HEK293 (cell line): Measurements from ENCODE around the gene KCNQ4.

ENCODE experiments used
- MZF1 ChIP-seq: fragments of 450-650 bp; formaldehyde crosslinking; IDR thresholded peaks from 2 replicates; pipeline ENCODE4 v1.5.1; 2017; ENCODE audit warnings: missing biosample characterization, missing genetic modification characterization, borderline replicate concordance
- ZBTB21 ChIP-seq: fragments of 450-650 bp; formaldehyde crosslinking; IDR thresholded peaks from 2 replicates; pipeline ENCODE4 v1.5.1; 2017; ENCODE audit warnings: missing biosample characterization, missing genetic modification characterization
- ZFP69B ChIP-seq: fragments of 450-650 bp; formaldehyde crosslinking; IDR thresholded peaks from 2 replicates; pipeline ENCODE4 v1.5.1; 2016; ENCODE audit warnings: missing biosample characterization, missing genetic modification characterization
- ZNF184 ChIP-seq: fragments of 450-650 bp; IDR thresholded peaks from 2 replicates; pipeline ENCODE4 v1.5.1; 2018; ENCODE audit warnings: missing biosample characterization, mild to moderate bottlenecking, missing genetic modification characterization
- ZNF404 ChIP-seq: fragments of 450-650 bp; formaldehyde crosslinking; IDR thresholded peaks from 2 replicates; pipeline ENCODE4 v1.5.1; 2017; ENCODE audit warnings: missing biosample characterization, missing genetic modification characterization
- TF ChIP-seq, protein P1 (sequence below): fragments of 450-650 bp; formaldehyde crosslinking; IDR thresholded peaks from 2 replicates; pipeline ENCODE4 v1.5.1; 2016; ENCODE audit warnings: missing biosample characterization, missing genetic modification characterization
- TF ChIP-seq, protein P2 (sequence below): fragments of 450-650 bp; formaldehyde crosslinking; IDR thresholded peaks from 2 replicates; pipeline ENCODE4 v1.5.1; 2016; ENCODE audit warnings: missing biosample characterization, missing genetic modification characterization
- TF ChIP-seq, protein P3 (sequence below): fragments of 450-650 bp; formaldehyde crosslinking; IDR thresholded peaks from 2 replicates; pipeline ENCODE4 v1.5.1; 2016; ENCODE audit warnings: missing biosample characterization, missing genetic modification characterization
- TF ChIP-seq, protein P4 (sequence below): fragments of 450-650 bp; formaldehyde crosslinking; IDR thresholded peaks from 2 replicates; pipeline ENCODE4 v1.5.1; 2016; ENCODE audit warnings: missing biosample characterization, missing genetic modification characterization
- TF ChIP-seq, protein P5 (sequence below): fragments of 450-650 bp; formaldehyde crosslinking; IDR thresholded peaks from 2 replicates; pipeline ENCODE4 v1.5.1; 2016; ENCODE audit warnings: missing biosample characterization, missing genetic modification characterization

DNA sequence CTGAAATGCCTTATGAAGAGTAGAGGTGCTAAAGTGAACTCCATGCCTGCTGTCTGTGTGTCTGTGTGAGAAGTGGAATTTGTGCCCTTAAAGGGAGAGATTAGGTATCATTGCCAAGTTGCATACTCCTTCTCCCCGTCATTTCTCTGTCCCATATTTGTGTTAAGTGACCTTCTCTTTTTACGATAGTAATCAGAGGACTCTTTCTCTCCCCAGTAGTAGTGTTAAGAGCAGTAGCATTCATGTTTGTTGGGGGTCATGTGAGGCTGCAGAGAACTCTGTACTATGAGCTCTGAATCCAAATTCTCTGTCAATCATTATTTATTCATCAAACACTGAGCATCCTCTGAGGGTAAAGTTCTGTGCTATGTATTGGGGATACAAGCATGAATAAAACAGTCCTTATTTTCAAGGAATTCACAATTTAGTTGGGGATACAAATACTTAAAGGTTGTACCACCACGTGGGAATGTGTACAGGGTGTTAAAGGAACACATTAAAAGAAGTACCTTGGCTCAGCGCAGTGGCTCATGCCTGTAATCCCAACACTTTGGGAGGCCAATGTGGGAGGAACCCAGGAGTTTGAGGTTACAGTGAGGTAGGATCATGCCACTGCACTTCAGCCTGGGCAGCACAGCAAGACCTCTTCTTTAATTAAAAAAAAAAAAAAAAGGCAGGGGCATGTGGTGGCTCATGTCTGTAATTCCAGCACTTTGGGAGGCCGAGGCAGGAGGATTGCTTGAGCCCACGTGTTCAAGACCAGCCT lies 24.8 kb upstream of the KCNQ4 start:
- TF ChIP-seq, protein P1, sequence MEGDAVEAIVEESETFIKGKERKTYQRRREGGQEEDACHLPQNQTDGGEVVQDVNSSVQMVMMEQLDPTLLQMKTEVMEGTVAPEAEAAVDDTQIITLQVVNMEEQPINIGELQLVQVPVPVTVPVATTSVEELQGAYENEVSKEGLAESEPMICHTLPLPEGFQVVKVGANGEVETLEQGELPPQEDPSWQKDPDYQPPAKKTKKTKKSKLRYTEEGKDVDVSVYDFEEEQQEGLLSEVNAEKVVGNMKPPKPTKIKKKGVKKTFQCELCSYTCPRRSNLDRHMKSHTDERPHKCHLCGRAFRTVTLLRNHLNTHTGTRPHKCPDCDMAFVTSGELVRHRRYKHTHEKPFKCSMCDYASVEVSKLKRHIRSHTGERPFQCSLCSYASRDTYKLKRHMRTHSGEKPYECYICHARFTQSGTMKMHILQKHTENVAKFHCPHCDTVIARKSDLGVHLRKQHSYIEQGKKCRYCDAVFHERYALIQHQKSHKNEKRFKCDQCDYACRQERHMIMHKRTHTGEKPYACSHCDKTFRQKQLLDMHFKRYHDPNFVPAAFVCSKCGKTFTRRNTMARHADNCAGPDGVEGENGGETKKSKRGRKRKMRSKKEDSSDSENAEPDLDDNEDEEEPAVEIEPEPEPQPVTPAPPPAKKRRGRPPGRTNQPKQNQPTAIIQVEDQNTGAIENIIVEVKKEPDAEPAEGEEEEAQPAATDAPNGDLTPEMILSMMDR (tag by site-specific recombination), result no peak
- TF ChIP-seq MZF1 (tag by site-specific recombination) (no peak), ZFP69B (tag by site-specific recombination) (no peak), ZBTB21 (tag by site-specific recombination) (no peak), ZNF404 (tag by site-specific recombination) (no peak), ZNF184 (tag by site-specific recombination) (no peak)
- TF ChIP-seq, protein P2, sequence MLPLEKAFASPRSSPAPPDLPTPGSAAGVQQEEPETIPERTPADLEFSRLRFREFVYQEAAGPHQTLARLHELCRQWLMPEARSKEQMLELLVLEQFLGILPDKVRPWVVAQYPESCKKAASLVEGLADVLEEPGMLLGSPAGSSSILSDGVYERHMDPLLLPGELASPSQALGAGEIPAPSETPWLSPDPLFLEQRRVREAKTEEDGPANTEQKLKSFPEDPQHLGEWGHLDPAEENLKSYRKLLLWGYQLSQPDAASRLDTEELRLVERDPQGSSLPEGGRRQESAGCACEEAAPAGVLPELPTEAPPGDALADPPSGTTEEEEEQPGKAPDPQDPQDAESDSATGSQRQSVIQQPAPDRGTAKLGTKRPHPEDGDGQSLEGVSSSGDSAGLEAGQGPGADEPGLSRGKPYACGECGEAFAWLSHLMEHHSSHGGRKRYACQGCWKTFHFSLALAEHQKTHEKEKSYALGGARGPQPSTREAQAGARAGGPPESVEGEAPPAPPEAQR (tag by site-specific recombination), result no peak
- TF ChIP-seq, protein P3, sequence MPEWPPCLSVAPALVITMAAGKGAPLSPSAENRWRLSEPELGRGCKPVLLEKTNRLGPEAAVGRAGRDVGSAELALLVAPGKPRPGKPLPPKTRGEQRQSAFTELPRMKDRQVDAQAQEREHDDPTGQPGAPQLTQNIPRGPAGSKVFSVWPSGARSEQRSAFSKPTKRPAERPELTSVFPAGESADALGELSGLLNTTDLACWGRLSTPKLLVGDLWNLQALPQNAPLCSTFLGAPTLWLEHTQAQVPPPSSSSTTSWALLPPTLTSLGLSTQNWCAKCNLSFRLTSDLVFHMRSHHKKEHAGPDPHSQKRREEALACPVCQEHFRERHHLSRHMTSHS (tag by site-specific recombination), result no peak
- TF ChIP-seq, protein P4, sequence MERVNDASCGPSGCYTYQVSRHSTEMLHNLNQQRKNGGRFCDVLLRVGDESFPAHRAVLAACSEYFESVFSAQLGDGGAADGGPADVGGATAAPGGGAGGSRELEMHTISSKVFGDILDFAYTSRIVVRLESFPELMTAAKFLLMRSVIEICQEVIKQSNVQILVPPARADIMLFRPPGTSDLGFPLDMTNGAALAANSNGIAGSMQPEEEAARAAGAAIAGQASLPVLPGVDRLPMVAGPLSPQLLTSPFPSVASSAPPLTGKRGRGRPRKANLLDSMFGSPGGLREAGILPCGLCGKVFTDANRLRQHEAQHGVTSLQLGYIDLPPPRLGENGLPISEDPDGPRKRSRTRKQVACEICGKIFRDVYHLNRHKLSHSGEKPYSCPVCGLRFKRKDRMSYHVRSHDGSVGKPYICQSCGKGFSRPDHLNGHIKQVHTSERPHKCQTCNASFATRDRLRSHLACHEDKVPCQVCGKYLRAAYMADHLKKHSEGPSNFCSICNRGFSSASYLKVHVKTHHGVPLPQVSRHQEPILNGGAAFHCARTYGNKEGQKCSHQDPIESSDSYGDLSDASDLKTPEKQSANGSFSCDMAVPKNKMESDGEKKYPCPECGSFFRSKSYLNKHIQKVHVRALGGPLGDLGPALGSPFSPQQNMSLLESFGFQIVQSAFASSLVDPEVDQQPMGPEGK (tag by site-specific recombination), result no peak
- TF ChIP-seq, protein P5, sequence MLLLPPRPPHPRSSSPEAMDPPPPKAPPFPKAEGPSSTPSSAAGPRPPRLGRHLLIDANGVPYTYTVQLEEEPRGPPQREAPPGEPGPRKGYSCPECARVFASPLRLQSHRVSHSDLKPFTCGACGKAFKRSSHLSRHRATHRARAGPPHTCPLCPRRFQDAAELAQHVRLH, result no peak
